PC-3 (cell line): Measurements from ENCODE around the gene RIPK3. TPM values are rescaled to one million over a fixed set of nuclear protein-coding genes. Genes with fewer than 3 reads are reported as not detected.

Source experiments
- ATAC-seq: fragments of 200-7000 bp; cut with Tn5 transposase; 2 replicates; pipeline ENCODE4 v1.9.1; 2020; ENCODE audit warnings: mild to moderate bottlenecking, moderate library complexity
- BruUV-seq: library from RNA; stranded (reverse); fragments of 400-500 nt; replicated peaks from 2 replicates; lab custom pipeline; 2021; lab: Mats Ljungman, UMichigan
- CTCF ChIA-PET: fragments of 300-600 bp; sonication (Branson Sonifier 250); formaldehyde crosslinking; loops from one replicate; lab custom pipeline; 2022; ENCODE audit warnings: antibody characterized with exemption; lab: Charles Lee
- POLR2A ChIA-PET: fragments of 300-600 bp; sonication (Branson Sonifier 250); formaldehyde crosslinking; loops from one replicate; lab custom pipeline; 2022; ENCODE audit warnings: antibody characterized with exemption; ENCODE audit not compliant: unreplicated experiment; lab: Charles Lee
- DNase-seq: peaks from one replicate; pipeline ENCODE4 v3.0.0-alpha.2; 2015
- H2AFZ ChIP-seq: fragments of 300-600 bp; sonication (generic); 2 replicates; pipeline ENCODE4 v1.6.0; 2016; ENCODE audit warnings: antibody characterized with exemption, low read length
- H3F3A ChIP-seq: fragments of 300-600 bp; sonication (generic); one replicate; pipeline ENCODE4 v1.6.0; 2017; ENCODE audit warnings: antibody characterized with exemption, low read length, control low read depth, mild to moderate bottlenecking; ENCODE audit not compliant: unreplicated experiment
- H3K27ac ChIP-seq: fragments of 300-600 bp; sonication (generic); 2 replicates; pipeline ENCODE4 v1.5.1; 2016; ENCODE audit warnings: mild to moderate bottlenecking, low read length
- H3K27me3 ChIP-seq: fragments of 300-600 bp; sonication (generic); 2 replicates; pipeline ENCODE4 v1.6.1; 2016; ENCODE audit warnings: low read length, mixed read lengths
- H3K36me3 ChIP-seq: fragments of 300-600 bp; sonication (generic); 2 replicates; pipeline ENCODE4 v1.6.1; 2016; ENCODE audit warnings: low read depth, mixed run types, low read length, mixed read lengths
- H3K4me1 ChIP-seq: fragments of 300-600 bp; sonication (generic); 2 replicates; pipeline ENCODE4 v1.5.1; 2016; ENCODE audit warnings: low read length; ENCODE audit not compliant: insufficient read depth
- H3K4me2 ChIP-seq: fragments of 300-600 bp; sonication (generic); 2 replicates; pipeline ENCODE4 v1.6.0; 2016; ENCODE audit warnings: low read length
- H3K4me3 ChIP-seq: fragments of 300-600 bp; sonication (generic); 2 replicates; pipeline ENCODE4 v1.5.1; 2016; ENCODE audit warnings: mild to moderate bottlenecking, low read length, mixed read lengths
- H3K79me2 ChIP-seq: fragments of 300-600 bp; sonication (generic); 2 replicates; pipeline ENCODE4 v1.6.1; 2017; ENCODE audit warnings: low read length, mixed read lengths
- H3K9ac ChIP-seq: fragments of 300-600 bp; sonication (generic); 2 replicates; pipeline ENCODE4 v1.6.0; 2016; ENCODE audit warnings: mild to moderate bottlenecking, low read length
- H3K9me2 ChIP-seq: fragments of 300-600 bp; sonication (generic); replicated peaks from 2 replicates; pipeline ENCODE4 v1.6.1; 2016; ENCODE audit warnings: mixed run types, low read length, mixed read lengths
- H3K9me3 ChIP-seq: fragments of 300-600 bp; sonication (generic); 2 replicates; pipeline ENCODE4 v1.6.1; 2016; ENCODE audit warnings: low read length, mixed read lengths
- H4K20me1 ChIP-seq: fragments of 300-600 bp; sonication (generic); 2 replicates; pipeline ENCODE4 v1.6.1; 2016; ENCODE audit warnings: low read length, mixed read lengths
- EZH2 ChIP-seq: fragments of 300-600 bp; sonication (generic); IDR thresholded peaks from one replicate; pipeline ENCODE4 v1.6.1; 2017; ENCODE audit warnings: antibody characterized with exemption, mild to moderate bottlenecking, low read length; ENCODE audit not compliant: unreplicated experiment
- EZH2phosphoT487 ChIP-seq: fragments of 300-600 bp; sonication (generic); IDR thresholded peaks from 2 replicates; pipeline ENCODE4 v1.6.1; 2018; ENCODE audit warnings: mild to moderate bottlenecking, antibody characterized with exemption, low read length, borderline replicate concordance
- intact Hi-C: fragments of 100-400 bp; cut with micrococcal nuclease; formaldehyde crosslinking; loops from 2 replicates; pipeline ENCODE4 v1.9.0; 2023
- total RNA-seq: library from RNA; depleted of rRNA; stranded (reverse); fragments of >200 nt; gene quantifications from 2 replicates; pipeline ENCODE4 v1.2.3, GENCODE V29; 2014
- TF ChIP-seq, protein P1 (sequence below): fragments of 300-600 bp; sonication (generic); conservative IDR thresholded peaks from 2 replicates; pipeline ENCODE4 v1.5.1; 2017; ENCODE audit warnings: antibody characterized with exemption, low read depth, mild to moderate bottlenecking, low read length

RIPK3 gene
- total RNA-seq, 1 experiment from 2014 or later, result not detected

GRCh38 chr14:24377126-24377525, 37.3 kb upstream of the RIPK3 start:
- POLR2A ChIA-PET, result no interaction called here
- H3K4me2 ChIP-seq, result no peak overlapping the region

DNA sequence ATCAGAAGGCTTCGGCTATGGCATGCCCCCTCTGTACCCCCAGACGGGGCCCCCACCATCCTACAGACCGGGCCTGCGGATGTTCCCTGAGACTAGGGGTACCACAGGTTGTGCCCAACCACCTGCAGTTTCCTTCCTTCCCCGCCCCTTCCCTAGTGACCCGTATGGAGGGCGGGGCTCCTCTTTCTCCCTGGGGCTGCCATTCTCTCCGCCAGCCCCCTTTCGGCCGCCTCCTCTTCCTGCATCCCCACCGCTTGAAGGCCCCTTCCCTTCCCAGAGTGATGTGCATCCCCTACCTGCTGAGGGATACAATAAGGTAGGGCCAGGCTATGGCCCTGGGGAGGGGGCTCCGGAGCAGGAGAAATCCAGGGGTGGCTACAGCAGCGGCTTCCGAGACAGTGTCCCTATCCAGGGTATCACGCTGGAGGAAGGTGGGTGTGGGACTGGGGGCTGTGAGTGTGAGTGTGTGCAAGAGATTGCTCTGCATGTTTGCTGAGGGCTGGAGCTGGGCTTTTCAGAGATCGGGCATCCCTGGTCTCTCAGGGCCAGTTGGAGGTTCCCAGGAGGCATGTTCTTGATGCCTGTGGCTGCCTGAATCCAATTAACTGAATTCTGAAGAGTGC, 36.8 kb upstream of the RIPK3 start:
- POLR2A ChIA-PET, result no interaction called here
- CTCF ChIA-PET, result no interaction called here
- intact Hi-C loops, result no loop called here

More at GRCh38 chr14:24377126-24377525, 37.3 kb upstream of the RIPK3 start:
- Histone ChIP-seq H3K4me3 (no peak overlapping the region), H3K27ac (no peak overlapping the region), H3K9ac (no peak overlapping the region), H3K9me2 (no peaks in the 10 kb centered on the region), H3K4me1 (no peaks in the 10 kb centered on the region), H4K20me1 (no peaks in the 10 kb centered on the region), H2AFZ (no peak overlapping the region), H3K9me3 (no peaks in the 10 kb centered on the region), H3F3A (no peaks in the 10 kb centered on the region), H3K79me2 (no peaks in the 10 kb centered on the region), H3K27me3 (no peaks in the 10 kb centered on the region), H3K36me3 (no peaks in the 10 kb centered on the region)
- intact Hi-C loops, result no loop called here
- TF ChIP-seq EZH2, result no peak
- TF ChIP-seq, protein P1, sequence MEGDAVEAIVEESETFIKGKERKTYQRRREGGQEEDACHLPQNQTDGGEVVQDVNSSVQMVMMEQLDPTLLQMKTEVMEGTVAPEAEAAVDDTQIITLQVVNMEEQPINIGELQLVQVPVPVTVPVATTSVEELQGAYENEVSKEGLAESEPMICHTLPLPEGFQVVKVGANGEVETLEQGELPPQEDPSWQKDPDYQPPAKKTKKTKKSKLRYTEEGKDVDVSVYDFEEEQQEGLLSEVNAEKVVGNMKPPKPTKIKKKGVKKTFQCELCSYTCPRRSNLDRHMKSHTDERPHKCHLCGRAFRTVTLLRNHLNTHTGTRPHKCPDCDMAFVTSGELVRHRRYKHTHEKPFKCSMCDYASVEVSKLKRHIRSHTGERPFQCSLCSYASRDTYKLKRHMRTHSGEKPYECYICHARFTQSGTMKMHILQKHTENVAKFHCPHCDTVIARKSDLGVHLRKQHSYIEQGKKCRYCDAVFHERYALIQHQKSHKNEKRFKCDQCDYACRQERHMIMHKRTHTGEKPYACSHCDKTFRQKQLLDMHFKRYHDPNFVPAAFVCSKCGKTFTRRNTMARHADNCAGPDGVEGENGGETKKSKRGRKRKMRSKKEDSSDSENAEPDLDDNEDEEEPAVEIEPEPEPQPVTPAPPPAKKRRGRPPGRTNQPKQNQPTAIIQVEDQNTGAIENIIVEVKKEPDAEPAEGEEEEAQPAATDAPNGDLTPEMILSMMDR, result no peak
- TF ChIP-seq EZH2phosphoT487, result no peak
- CTCF ChIA-PET, result no interaction called here
- BruUV-seq, result no TSS peak
- DNase-seq (no peak), ATAC-seq (no peak)

More for the DNA sequence above, 36.8 kb upstream of the RIPK3 start:
- TF ChIP-seq EZH2phosphoT487 (no peak), EZH2 (no peak)
- TF ChIP-seq, protein P1, result no peak
- Histone ChIP-seq H3K9ac (no peak overlapping the region), H3K27ac (no peak overlapping the region), H3K4me1 (no peaks in the 10 kb centered on the region), H3K27me3 (no peaks in the 10 kb centered on the region), H3K9me2 (no peaks in the 10 kb centered on the region), H3F3A (no peaks in the 10 kb centered on the region), H3K4me2 (no peak overlapping the region), H3K4me3 (no peak overlapping the region), H2AFZ (no peak overlapping the region), H3K36me3 (no peaks in the 10 kb centered on the region), H3K9me3 (no peaks in the 10 kb centered on the region), H3K79me2 (no peaks in the 10 kb centered on the region), H4K20me1 (no peaks in the 10 kb centered on the region)
- ATAC-seq (no peak), DNase-seq (no peak)
- no TSS peak for BruUV-seq
